ENCODE data around the gene RAB40B. TPM values are rescaled to one million over a fixed set of nuclear protein-coding genes. Genes with fewer than 3 reads are reported as not detected.
A peak's percentile ranks its signal among the peaks of the same experiment; 100 is the strongest.

The RAB40B gene
- total RNA-seq, 3 donors from 2014 or later (not counting 1 experiment from before 2014, with no cell fraction given), result 3.7 to 7.3 (median 4.0) TPM

GRCh38 chr17:82614095-82614631, 84.3 kb downstream of the RAB40B start:
- Mint-ChIP-seq H3K4me1 (no peaks in the 10 kb centered on the region), H3K27ac (peak overlapping the region; percentile 45 to 59), H3K27me3 (ENCODE audit: low read depth in 2 of 2) (no peaks in the 10 kb centered on the region), H3K9me3 (no peaks in the 10 kb centered on the region), H3K4me3 (no peak overlapping the region), H3K36me3 (peaks cover 6% of the 10 kb centered on the region)
- WGBS (ENCODE audit: insufficient coverage), result 97% methylated on average over 22 of the region's 22 CpGs
- TF ChIP-seq, protein P1, sequence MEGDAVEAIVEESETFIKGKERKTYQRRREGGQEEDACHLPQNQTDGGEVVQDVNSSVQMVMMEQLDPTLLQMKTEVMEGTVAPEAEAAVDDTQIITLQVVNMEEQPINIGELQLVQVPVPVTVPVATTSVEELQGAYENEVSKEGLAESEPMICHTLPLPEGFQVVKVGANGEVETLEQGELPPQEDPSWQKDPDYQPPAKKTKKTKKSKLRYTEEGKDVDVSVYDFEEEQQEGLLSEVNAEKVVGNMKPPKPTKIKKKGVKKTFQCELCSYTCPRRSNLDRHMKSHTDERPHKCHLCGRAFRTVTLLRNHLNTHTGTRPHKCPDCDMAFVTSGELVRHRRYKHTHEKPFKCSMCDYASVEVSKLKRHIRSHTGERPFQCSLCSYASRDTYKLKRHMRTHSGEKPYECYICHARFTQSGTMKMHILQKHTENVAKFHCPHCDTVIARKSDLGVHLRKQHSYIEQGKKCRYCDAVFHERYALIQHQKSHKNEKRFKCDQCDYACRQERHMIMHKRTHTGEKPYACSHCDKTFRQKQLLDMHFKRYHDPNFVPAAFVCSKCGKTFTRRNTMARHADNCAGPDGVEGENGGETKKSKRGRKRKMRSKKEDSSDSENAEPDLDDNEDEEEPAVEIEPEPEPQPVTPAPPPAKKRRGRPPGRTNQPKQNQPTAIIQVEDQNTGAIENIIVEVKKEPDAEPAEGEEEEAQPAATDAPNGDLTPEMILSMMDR (IDR thresholded peaks at IDR 0.05), result no peak
- Histone ChIP-seq H3K36me3 (ENCODE audit: control insufficient read depth, insufficient read depth, low read length) (peaks cover 54% of the 10 kb centered on the region), H3K9me3 (ENCODE audit: control insufficient read depth, insufficient read depth, low read length) (no peaks in the 10 kb centered on the region), H3K4me1 (ENCODE audit: control insufficient read depth, insufficient read depth, low read length) (no peaks in the 10 kb centered on the region), H3K27ac (ENCODE audit: low read length) (no peak overlapping the region), H3K4me3 (ENCODE audit: low read length) (no peak overlapping the region), H3K27me3 (ENCODE audit: control insufficient read depth, insufficient read depth, low read length) (no peaks in the 10 kb centered on the region)
- DNase-seq (no peak), ATAC-seq (no peak)
- intact Hi-C loops (cut with micrococcal nuclease), result no loop called here

DNA sequence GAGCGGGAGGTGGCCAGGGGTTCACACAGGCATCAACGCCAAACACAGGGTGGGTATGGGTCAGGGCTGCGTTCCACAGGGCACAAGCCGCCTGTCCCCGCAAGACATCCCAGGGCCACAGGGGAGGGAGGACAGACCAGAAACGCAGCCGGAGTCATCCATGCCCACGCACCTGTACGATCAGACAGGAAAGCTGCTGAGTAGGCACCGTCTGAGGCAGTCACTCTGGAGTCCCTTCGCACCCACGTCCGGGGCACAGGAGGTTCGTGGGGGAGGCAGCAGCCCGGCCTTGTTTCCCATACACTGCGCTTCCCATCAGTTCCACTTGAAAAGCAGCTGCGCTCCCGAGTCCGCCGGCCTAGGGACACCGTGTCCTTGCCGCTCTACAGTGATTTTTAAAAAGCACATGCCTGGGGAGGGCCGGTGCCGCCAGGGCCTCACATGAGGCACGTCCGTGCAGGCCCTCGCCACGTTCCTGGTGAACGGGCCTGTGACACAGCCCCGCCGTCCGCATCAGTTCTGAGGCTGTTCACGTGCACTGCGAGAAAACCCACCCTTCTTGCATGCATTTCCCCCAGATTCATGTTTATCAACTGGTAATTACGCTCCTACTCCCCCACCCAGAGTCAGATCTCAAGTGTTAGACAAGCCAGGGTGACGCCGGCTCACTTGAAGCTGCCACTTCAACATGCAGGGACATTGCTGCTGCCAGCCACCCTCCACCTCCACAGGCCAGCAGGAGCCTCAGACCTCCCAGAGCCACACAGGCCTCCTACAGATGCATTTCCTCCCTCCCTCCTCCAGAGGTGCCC, 85.0 kb downstream of the RAB40B start:
- Histone ChIP-seq H3K36me3 (ENCODE audit: control insufficient read depth, insufficient read depth, low read length) (peaks cover 52% of the 10 kb centered on the region), H3K27me3 (ENCODE audit: control insufficient read depth, insufficient read depth, low read length) (no peaks in the 10 kb centered on the region), H3K9me3 (ENCODE audit: control insufficient read depth, insufficient read depth, low read length) (no peaks in the 10 kb centered on the region), H3K4me3 (ENCODE audit: low read length) (no peak overlapping the region), H3K27ac (ENCODE audit: low read length) (no peak overlapping the region), H3K4me1 (ENCODE audit: control insufficient read depth, insufficient read depth, low read length) (no peaks in the 10 kb centered on the region)
- Mint-ChIP-seq H3K27me3 (ENCODE audit: low read depth in 2 of 2) (no peaks in the 10 kb centered on the region), H3K4me1 (no peaks in the 10 kb centered on the region), H3K36me3 (peaks cover 6% of the 10 kb centered on the region), H3K9me3 (no peaks in the 10 kb centered on the region), H3K27ac (peak overlapping the region; percentile 45 to 59), H3K4me3 (no peak overlapping the region)
- peak in 1 of 3 donors; percentile 24 for ATAC-seq
- DNase-seq, result no peak
- TF ChIP-seq, protein P1 (IDR thresholded peaks at IDR 0.05), result no peak
- intact Hi-C loops (cut with micrococcal nuclease), result no loop called here
- WGBS (ENCODE audit: insufficient coverage), result 95% methylated on average over 37 of the region's 37 CpGs

DNA sequence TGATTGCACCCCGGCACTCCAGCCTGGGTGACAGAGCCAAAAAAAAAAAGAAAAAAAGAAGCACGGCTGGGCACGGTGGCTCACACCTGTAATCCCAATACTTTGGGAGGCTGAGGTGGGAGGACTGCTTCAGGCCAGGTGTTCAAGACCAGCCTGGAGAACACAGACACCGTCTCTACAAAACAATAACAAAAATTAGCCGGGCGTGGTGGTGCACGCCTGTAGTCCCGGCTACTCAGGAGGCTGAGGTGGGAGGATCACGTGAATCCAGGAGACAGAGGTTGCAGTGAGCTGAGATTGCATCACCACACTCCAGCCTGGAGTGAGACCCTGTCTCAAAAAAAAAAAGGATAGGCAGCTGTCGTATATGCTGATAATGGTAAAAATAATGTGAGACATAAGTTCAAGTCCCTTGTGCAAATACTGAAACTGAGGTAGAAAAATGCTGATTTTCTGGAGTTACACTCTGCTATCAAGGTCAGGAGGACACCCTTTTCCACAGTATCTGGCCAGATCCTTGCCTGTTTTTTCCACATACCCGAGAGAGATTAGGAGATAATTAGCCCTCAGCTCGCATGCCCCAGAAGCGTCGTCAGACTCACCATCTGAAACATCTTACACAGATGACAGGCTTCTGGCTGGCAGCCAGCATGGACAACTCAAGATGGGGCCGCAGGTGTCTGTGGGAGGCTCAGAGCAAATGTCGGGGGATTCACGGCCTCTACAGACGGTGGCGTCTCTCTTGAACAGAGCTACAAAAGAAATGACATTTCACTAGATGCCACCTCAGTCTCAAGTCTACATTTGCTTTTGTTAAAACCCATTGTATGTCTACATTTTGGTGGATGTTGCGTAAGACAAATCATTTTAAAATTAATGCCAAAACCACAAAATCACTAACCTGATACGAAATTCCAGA, 87.1 kb downstream of the RAB40B start:
- H3K9me3 ChIP-seq (ENCODE audit: control insufficient read depth, insufficient read depth, low read length), result no peaks in the 10 kb centered on the region
- H3K4me3 Mint-ChIP-seq, result no peak overlapping the region
- H3K4me1 ChIP-seq (ENCODE audit: control insufficient read depth, insufficient read depth, low read length), result no peaks in the 10 kb centered on the region
- no peaks in the 10 kb centered on the region for H3K9me3 Mint-ChIP-seq
- H3K36me3 Mint-ChIP-seq, result peaks cover 6% of the 10 kb centered on the region
- ATAC-seq (no peak), DNase-seq (no peak)
- H3K27me3 ChIP-seq (ENCODE audit: control insufficient read depth, insufficient read depth, low read length), result no peaks in the 10 kb centered on the region
- no peaks in the 10 kb centered on the region for H3K27me3 Mint-ChIP-seq (ENCODE audit: low read depth in 2 of 2)
- peaks cover 38% of the 10 kb centered on the region for H3K36me3 ChIP-seq (ENCODE audit: control insufficient read depth, insufficient read depth, low read length)
- no peak overlapping the region for H3K27ac Mint-ChIP-seq
- TF ChIP-seq, protein P1 (IDR thresholded peaks at IDR 0.05), result no peak
- H3K4me3 ChIP-seq (ENCODE audit: low read length), result no peak overlapping the region
- H3K4me1 Mint-ChIP-seq, result no peaks in the 10 kb centered on the region
- WGBS (ENCODE audit: insufficient coverage), result 76% methylated on average over 18 of the region's 21 CpGs
- intact Hi-C loops (cut with micrococcal nuclease), result no loop called here
- H3K27ac ChIP-seq (ENCODE audit: low read length), result no peak overlapping the region
